RWPE1 (cell line): ENCODE data around the gene HDAC9.

Experiments
- CTCF ChIA-PET: fragments of 350-600 bp; sonication (Branson Sonifier 250); formaldehyde crosslinking; extraction: SDS; loops from one replicate; lab custom pipeline; 2021; lab: Yijun Ruan, JAX
- POLR2A ChIA-PET: fragments of 400-600 bp; formaldehyde crosslinking; extraction: SDS; loops from one replicate; lab custom pipeline; 2020; ENCODE audit warnings: antibody characterized with exemption; ENCODE audit not compliant: low non-redundant PET; lab: Yijun Ruan, JAX
- DNase-seq: peaks from one replicate; pipeline ENCODE4 v3.0.0; 2012; ENCODE audit warnings: low spot score
- H3K27ac ChIP-seq: fragments of 450-650 bp; 2 replicates; pipeline ENCODE4 v1.5.1; 2017
- CTCF ChIP-seq: fragments of 450-650 bp; conservative IDR thresholded peaks from 2 replicates; pipeline ENCODE4 v1.5.1; 2017; ENCODE audit warnings: low read depth, mild to moderate bottlenecking

Gene HDAC9

DNA sequence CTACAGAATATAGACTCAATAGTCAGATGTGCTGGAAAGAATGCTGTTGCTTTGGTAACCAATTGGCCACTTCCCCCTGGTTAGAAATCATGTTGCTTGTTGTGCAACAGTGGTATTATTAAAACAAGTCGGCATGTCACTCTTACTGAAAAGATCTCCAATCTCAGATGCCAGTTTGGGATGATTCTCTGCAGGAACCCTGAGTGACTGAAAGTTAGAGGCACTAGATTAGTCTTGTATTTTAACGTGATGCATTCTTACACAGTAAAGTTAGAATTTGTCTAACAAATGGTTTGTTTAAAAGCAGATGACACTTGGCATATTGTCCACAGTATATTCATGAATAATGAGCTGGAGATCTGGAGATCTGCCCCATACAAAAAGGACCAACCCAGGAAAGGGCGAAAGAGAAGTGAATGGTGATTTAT, 334.3 kb downstream of the HDAC9 start:
- DNase-seq: no peak
- no peak for TF ChIP-seq CTCF
- ChIA-PET CTCF (no interaction called here), POLR2A (no interaction called here)
- no peak overlapping the region for H3K27ac ChIP-seq

GRCh38 chr7:18831419-18831818, 335.9 kb downstream of the HDAC9 start:
- ChIA-PET CTCF (interaction anchor here (0.6 kb wide), 1 partner anchor 535 kb away, joined by 3 read pairs; no protein-coding TSS in a partner anchor), POLR2A (no interaction called here)
- H3K27ac ChIP-seq: no peak overlapping the region
- no peak for DNase-seq
- TF ChIP-seq CTCF: no peak

GRCh38 chr7:18831943-18832342, 336.4 kb downstream of the HDAC9 start:
- no peak overlapping the region for H3K27ac ChIP-seq
- POLR2A ChIA-PET: no interaction called here
- CTCF ChIA-PET: interaction anchor here (0.6 kb wide), 1 partner anchor 535 kb away, joined by 3 read pairs; no protein-coding TSS in a partner anchor
- DNase-seq: no peak
- TF ChIP-seq CTCF: no peak

- TF ChIP-seq CTCF: no peak
- no peak overlapping the region for H3K27ac ChIP-seq
- no peak for DNase-seq
- ChIA-PET POLR2A (no interaction called here), CTCF (no interaction called here)
Measured at GRCh38 chr7:18834577-18834976, 339.0 kb downstream of the HDAC9 start.

DNA sequence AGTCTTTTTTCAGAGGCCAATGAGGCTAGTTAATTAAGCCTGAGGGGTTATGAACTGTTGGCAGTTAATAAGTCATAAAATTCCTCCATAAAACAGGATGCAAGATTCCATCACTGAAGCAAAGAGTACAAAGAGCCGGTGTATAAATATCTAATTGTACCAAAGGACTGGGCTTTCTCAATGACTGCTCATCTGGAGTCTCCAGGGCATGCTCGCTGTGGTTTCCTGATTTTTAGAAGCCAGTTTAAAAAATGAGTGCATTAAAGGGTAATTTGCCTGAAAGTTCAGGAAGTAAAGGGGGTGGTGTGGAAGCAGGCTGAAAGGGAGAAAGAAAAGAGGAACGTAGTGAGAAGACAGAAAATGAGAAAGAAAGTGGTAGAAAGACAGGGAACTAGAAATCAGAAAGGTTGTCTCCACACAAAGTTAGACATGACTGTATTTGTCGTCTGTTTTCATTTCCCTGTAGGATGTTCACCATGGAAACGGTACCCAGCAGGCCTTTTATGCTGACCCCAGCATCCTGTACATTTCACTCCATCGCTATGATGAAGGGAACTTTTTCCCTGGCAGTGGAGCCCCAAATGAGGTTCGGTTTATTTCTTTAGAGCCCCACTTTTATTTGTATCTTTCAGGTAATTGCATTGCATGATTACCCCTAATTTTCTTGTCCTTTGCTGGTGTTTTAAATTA, 339.6 kb downstream of the HDAC9 start:
- CTCF ChIA-PET: no interaction called here
- POLR2A ChIA-PET: no interaction called here
- TF ChIP-seq CTCF: no peak
- no peak for DNase-seq
- no peak overlapping the region for H3K27ac ChIP-seq

DNA sequence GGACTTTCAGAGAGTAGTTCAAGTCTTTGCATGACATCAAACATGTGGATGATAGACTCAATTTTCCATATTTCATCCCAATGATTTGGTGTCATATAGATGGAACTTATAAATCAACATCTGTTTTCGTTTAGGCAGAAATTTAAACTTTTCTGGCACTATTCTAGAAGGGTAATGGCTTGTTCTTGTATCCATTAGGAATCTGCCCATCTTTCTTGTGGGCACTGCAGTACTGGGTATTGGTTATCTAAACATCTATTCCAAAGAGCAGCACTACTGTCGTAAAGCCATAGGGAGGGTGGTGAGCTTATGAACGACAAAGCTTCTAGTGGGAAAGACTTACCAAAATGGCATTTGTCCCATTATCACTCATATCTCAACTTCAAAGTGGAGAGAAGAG, 348.4 kb downstream of the HDAC9 start:
- TF ChIP-seq CTCF: no peak
- no peak for DNase-seq
- no peak overlapping the region for H3K27ac ChIP-seq
- ChIA-PET CTCF (interaction anchor here (0.5 kb wide), 1 partner anchor 250 kb away, joined by 3 read pairs; no protein-coding TSS in a partner anchor), POLR2A (no interaction called here)
